Measurements from ENCODE around the gene PLCXD3. TPM values are rescaled to one million over a fixed set of nuclear protein-coding genes. Genes with fewer than 3 reads are reported as not detected.

Gene PLCXD3
- total RNA-seq, 1 experiment from 2014 or later: 0.04 TPM

- TF ChIP-seq ATF2 (CRISPR knock-in tag; IDR thresholded peaks at IDR 0.05; ENCODE audit: borderline replicate concordance, low read depth) (no peak), FOXP4 (CRISPR knock-in tag; IDR thresholded peaks at IDR 0.05) (no peak), FOXJ3 (CRISPR knock-in tag; IDR thresholded peaks at IDR 0.05; ENCODE audit: borderline replicate concordance) (no peak)
- ChIA-PET POLR2A (no interaction called here), CTCF (no interaction called here)
- Mint-ChIP-seq H3K27me3 (ENCODE audit: low read depth) (no peaks in the 10 kb centered on the region), H3K4me3 (no peak overlapping the region), H3K9me3 (peaks cover 22% of the 10 kb centered on the region; the same call in 1 of the 2 replicates), H3K4me1 (peaks cover 10% of the 10 kb centered on the region), H3K36me3 (no peaks in the 10 kb centered on the region), H3K27ac (no peak overlapping the region)
- DNase-seq (ENCODE audit: low spot score): no peak
- ATAC-seq: no peak
These were observed 16.3 kb upstream of the PLCXD3 start for GRCh38 chr5:41526699-41527098.

DNA sequence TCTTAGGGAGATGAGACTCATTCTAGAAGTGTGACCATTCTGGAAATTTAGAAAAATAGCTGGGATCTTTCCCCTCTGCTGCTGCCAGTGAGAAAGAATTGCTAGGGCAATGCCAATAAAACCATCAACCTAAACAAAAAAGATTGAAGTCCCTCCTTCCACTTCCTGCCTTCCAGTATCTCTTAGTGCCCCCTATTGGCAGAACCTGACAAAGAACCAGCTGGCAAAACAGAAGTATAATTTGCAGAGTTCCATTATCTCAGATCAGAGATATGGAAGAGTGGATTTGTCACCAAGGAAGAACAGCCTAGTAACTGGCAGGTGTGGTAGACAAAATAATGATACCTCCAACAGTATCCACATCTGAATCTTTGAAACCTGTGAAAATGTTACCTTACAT is 13.8 kb upstream of the PLCXD3 start:
- peak; percentile 65 for ATAC-seq
- Mint-ChIP-seq H3K27me3 (ENCODE audit: low read depth) (no peaks in the 10 kb centered on the region), H3K9me3 (peaks cover 20% of the 10 kb centered on the region; the same call in 1 of the 2 replicates), H3K4me3 (no peak overlapping the region), H3K4me1 (peaks cover 10% of the 10 kb centered on the region), H3K36me3 (no peaks in the 10 kb centered on the region), H3K27ac (no peak overlapping the region)
- CTCF ChIA-PET: interaction anchor here (0.6 to 2.8 kb wide), 13 partner anchors 11 to 620 kb away, joined by 3 to 20 read pairs (median 4); partner anchors contain the start of gene PLCXD3
- TF ChIP-seq, protein P1, sequence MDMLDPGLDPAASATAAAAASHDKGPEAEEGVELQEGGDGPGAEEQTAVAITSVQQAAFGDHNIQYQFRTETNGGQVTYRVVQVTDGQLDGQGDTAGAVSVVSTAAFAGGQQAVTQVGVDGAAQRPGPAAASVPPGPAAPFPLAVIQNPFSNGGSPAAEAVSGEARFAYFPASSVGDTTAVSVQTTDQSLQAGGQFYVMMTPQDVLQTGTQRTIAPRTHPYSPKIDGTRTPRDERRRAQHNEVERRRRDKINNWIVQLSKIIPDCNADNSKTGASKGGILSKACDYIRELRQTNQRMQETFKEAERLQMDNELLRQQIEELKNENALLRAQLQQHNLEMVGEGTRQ (CRISPR knock-in tag; IDR thresholded peaks at IDR 0.05): no peak
- no peak for TF ChIP-seq SOX15 (CRISPR knock-in tag; IDR thresholded peaks at IDR 0.05)
- no peak for TF ChIP-seq OVOL2 (CRISPR knock-in tag; IDR thresholded peaks at IDR 0.05; ENCODE audit: borderline replicate concordance)
- TF ChIP-seq E2F1 (CRISPR knock-in tag; IDR thresholded peaks at IDR 0.05): no peak
- TF ChIP-seq ZNF423 (CRISPR knock-in tag; IDR thresholded peaks at IDR 0.05): no peak
- no peak for TF ChIP-seq CREB1 (CRISPR knock-in tag; IDR thresholded peaks at IDR 0.05)
- TF ChIP-seq FOXP1 (CRISPR knock-in tag; IDR thresholded peaks at IDR 0.05; ENCODE audit: borderline replicate concordance): no peak
- no peak for TF ChIP-seq ZNF232 (CRISPR knock-in tag; IDR thresholded peaks at IDR 0.05)
- no peak for TF ChIP-seq ZBTB21 (CRISPR knock-in tag; IDR thresholded peaks at IDR 0.05; ENCODE audit: borderline replicate concordance)
- TF ChIP-seq SMAD4 (CRISPR knock-in tag; IDR thresholded peaks at IDR 0.05): no peak
- TF ChIP-seq, protein P2, sequence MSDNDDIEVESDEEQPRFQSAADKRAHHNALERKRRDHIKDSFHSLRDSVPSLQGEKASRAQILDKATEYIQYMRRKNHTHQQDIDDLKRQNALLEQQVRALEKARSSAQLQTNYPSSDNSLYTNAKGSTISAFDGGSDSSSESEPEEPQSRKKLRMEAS (CRISPR knock-in tag; IDR thresholded peaks at IDR 0.05): no peak
- TF ChIP-seq MXD4 (CRISPR knock-in tag; IDR thresholded peaks at IDR 0.05; ENCODE audit: borderline replicate concordance): no peak
- TF ChIP-seq MYBL2 (CRISPR knock-in tag; IDR thresholded peaks at IDR 0.05): no peak
- no peak for TF ChIP-seq ZNF396 (CRISPR knock-in tag; IDR thresholded peaks at IDR 0.05; ENCODE audit: borderline replicate concordance)
- TF ChIP-seq, protein P3, sequence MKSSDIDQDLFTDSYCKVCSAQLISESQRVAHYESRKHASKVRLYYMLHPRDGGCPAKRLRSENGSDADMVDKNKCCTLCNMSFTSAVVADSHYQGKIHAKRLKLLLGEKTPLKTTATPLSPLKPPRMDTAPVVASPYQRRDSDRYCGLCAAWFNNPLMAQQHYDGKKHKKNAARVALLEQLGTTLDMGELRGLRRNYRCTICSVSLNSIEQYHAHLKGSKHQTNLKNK (CRISPR knock-in tag; IDR thresholded peaks at IDR 0.05): no peak
- no peak for TF ChIP-seq FOXK1 (CRISPR knock-in tag; IDR thresholded peaks at IDR 0.05)
- TF ChIP-seq SP1 (CRISPR knock-in tag; conservative IDR thresholded peaks at IDR 0.05): no peak
- TF ChIP-seq ZNF671 (CRISPR knock-in tag; IDR thresholded peaks at IDR 0.05): no peak
- TF ChIP-seq ARID4B (CRISPR knock-in tag; IDR thresholded peaks at IDR 0.05; ENCODE audit: borderline replicate concordance): no peak
- TF ChIP-seq, protein P4, sequence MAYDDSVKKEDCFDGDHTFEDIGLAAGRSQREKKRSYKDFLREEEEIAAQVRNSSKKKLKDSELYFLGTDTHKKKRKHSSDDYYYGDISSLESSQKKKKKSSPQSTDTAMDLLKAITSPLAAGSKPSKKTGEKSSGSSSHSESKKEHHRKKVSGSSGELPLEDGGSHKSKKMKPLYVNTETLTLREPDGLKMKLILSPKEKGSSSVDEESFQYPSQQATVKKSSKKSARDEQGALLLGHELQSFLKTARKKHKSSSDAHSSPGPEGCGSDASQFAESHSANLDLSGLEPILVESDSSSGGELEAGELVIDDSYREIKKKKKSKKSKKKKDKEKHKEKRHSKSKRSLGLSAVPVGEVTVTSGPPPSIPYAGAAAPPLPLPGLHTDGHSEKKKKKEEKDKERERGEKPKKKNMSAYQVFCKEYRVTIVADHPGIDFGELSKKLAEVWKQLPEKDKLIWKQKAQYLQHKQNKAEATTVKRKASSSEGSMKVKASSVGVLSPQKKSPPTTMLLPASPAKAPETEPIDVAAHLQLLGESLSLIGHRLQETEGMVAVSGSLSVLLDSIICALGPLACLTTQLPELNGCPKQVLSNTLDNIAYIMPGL (CRISPR knock-in tag; IDR thresholded peaks at IDR 0.05): no peak
- peak; percentile 19 for DNase-seq (ENCODE audit: low spot score)
- POLR2A ChIA-PET: no interaction called here

Data from WTC11 (cell line).